Measurements from ENCODE around the gene CYFIP1. TPM values are rescaled to one million over a fixed set of nuclear protein-coding genes. Genes with fewer than 3 reads are reported as not detected.

CYFIP1 gene
- total RNA-seq, 1 experiment from 2014 or later = 79.2 TPM

DNA sequence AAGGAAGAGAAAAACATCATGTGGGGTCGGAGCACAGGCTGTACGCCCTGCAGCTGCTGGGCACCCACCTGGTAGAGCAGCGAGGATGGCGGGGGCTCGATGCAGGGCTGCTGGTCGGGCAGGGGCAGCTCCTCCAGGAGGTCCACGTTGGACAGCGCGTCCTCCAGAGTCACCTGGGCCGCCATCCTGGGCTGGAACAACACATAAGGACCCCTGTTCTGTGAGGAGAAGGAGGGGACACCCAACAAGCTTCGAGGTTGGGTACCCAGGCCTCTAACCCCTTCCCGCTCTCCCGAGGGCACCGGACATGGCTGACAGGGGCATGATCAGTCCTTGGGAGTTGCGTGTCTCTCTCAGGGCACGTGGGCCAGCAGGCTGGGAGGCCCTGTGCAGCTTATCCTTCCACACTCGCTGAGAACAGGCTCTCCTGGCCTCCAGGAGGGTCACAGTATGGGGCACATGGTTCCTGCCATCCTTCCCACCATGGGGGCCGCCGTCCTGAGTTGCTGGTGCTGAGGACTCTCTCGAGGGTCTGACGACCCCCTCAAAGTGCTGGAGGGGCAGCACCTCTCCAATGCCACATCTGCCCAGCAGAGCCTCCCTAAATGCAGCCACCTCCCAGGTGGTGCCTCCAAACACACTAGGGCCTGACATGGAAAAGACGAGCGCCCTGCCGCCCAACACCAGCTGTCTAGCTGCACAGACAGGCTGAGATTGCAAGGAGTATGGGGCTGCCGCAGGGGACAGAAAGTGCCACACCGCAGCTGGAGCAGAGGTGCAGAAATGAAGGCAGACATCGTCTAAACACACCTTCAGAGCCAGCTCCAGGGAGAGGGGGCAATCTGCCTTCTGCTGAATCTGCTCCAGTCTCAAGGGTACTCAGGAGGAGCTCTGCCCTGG is 32.8 kb downstream of the CYFIP1 start:
- no peak for DNase-seq (ENCODE audit: low spot score)
- ChIA-PET POLR2A (no interaction called here), CTCF (no interaction called here)
- Mint-ChIP-seq H3K27me3 (ENCODE audit: low read depth) (peaks cover 22% of the 10 kb centered on the region), H3K36me3 (peaks cover 12% of the 10 kb centered on the region), H3K4me3 (no peak overlapping the region), H3K4me1 (peaks cover 35% of the 10 kb centered on the region), H3K9me3 (no peaks in the 10 kb centered on the region), H3K27ac (no peak overlapping the region; the same call in 1 of the 2 replicates)
- ATAC-seq = no peak
- TF ChIP-seq JUN (CRISPR knock-in tag; IDR thresholded peaks at IDR 0.05) (no peak), GABPB1 (CRISPR knock-in tag; IDR thresholded peaks at IDR 0.05) (no peak), TEAD4 (CRISPR knock-in tag; IDR thresholded peaks at IDR 0.05) (no peak), MXD4 (CRISPR knock-in tag; IDR thresholded peaks at IDR 0.05; ENCODE audit: borderline replicate concordance) (no peak), FOXJ3 (CRISPR knock-in tag; IDR thresholded peaks at IDR 0.05; ENCODE audit: borderline replicate concordance) (no peak)
- TF ChIP-seq, protein P1, sequence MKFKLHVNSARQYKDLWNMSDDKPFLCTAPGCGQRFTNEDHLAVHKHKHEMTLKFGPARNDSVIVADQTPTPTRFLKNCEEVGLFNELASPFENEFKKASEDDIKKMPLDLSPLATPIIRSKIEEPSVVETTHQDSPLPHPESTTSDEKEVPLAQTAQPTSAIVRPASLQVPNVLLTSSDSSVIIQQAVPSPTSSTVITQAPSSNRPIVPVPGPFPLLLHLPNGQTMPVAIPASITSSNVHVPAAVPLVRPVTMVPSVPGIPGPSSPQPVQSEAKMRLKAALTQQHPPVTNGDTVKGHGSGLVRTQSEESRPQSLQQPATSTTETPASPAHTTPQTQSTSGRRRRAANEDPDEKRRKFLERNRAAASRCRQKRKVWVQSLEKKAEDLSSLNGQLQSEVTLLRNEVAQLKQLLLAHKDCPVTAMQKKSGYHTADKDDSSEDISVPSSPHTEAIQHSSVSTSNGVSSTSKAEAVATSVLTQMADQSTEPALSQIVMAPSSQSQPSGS (CRISPR knock-in tag; IDR thresholded peaks at IDR 0.05; ENCODE audit: borderline replicate concordance, low read depth) = no peak
- TF ChIP-seq, protein P2, sequence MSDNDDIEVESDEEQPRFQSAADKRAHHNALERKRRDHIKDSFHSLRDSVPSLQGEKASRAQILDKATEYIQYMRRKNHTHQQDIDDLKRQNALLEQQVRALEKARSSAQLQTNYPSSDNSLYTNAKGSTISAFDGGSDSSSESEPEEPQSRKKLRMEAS (CRISPR knock-in tag; IDR thresholded peaks at IDR 0.05) = no peak

DNA sequence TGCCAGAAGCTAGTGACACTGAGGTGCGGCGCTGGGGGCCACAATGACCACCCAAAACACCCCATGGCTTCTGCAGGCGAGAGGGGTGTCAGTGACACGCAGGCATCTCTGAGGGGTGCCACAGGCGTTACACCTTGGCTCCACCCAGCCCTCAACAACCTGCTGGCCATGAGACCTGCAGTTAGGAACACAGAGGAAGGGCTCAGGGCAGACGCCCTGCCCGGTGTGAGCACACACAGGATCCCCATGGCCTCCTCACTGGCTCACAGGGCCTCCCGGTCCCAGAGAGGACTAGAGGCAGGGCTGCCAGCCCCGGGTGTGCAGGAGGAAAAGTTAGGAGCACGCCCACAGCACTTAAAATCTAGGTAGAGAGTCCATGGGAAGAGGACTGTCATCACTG is 35.1 kb downstream of the CYFIP1 start:
- no peak overlapping the region for H3K4me3 Mint-ChIP-seq
- H3K27ac Mint-ChIP-seq = no peak overlapping the region
- H3K9me3 Mint-ChIP-seq = no peaks in the 10 kb centered on the region
- peaks cover 18% of the 10 kb centered on the region for H3K36me3 Mint-ChIP-seq
- POLR2A ChIA-PET = no interaction called here
- CTCF ChIA-PET = no interaction called here
- TF ChIP-seq KAT7 (CRISPR knock-in tag; IDR thresholded peaks at IDR 0.05; ENCODE audit: borderline replicate concordance) = no peak
- no peak for TF ChIP-seq HMGA2 (CRISPR knock-in tag; IDR thresholded peaks at IDR 0.05)
- no peak for TF ChIP-seq ZNF423 (CRISPR knock-in tag; IDR thresholded peaks at IDR 0.05)
- TF ChIP-seq, protein P3, sequence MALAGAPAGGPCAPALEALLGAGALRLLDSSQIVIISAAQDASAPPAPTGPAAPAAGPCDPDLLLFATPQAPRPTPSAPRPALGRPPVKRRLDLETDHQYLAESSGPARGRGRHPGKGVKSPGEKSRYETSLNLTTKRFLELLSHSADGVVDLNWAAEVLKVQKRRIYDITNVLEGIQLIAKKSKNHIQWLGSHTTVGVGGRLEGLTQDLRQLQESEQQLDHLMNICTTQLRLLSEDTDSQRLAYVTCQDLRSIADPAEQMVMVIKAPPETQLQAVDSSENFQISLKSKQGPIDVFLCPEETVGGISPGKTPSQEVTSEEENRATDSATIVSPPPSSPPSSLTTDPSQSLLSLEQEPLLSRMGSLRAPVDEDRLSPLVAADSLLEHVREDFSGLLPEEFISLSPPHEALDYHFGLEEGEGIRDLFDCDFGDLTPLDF (CRISPR knock-in tag; IDR thresholded peaks at IDR 0.05) = no peak
- TF ChIP-seq ELF4 (CRISPR knock-in tag; IDR thresholded peaks at IDR 0.05; ENCODE audit: low read depth) = no peak
- TF ChIP-seq, protein P1 (CRISPR knock-in tag; IDR thresholded peaks at IDR 0.05; ENCODE audit: borderline replicate concordance, low read depth) = no peak
- TF ChIP-seq, protein P4, sequence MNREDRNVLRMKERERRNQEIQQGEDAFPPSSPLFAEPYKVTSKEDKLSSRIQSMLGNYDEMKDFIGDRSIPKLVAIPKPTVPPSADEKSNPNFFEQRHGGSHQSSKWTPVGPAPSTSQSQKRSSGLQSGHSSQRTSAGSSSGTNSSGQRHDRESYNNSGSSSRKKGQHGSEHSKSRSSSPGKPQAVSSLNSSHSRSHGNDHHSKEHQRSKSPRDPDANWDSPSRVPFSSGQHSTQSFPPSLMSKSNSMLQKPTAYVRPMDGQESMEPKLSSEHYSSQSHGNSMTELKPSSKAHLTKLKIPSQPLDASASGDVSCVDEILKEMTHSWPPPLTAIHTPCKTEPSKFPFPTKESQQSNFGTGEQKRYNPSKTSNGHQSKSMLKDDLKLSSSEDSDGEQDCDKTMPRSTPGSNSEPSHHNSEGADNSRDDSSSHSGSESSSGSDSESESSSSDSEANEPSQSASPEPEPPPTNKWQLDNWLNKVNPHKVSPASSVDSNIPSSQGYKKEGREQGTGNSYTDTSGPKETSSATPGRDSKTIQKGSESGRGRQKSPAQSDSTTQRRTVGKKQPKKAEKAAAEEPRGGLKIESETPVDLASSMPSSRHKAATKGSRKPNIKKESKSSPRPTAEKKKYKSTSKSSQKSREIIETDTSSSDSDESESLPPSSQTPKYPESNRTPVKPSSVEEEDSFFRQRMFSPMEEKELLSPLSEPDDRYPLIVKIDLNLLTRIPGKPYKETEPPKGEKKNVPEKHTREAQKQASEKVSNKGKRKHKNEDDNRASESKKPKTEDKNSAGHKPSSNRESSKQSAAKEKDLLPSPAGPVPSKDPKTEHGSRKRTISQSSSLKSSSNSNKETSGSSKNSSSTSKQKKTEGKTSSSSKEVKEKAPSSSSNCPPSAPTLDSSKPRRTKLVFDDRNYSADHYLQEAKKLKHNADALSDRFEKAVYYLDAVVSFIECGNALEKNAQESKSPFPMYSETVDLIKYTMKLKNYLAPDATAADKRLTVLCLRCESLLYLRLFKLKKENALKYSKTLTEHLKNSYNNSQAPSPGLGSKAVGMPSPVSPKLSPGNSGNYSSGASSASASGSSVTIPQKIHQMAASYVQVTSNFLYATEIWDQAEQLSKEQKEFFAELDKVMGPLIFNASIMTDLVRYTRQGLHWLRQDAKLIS (CRISPR knock-in tag; IDR thresholded peaks at IDR 0.05; ENCODE audit: borderline replicate concordance) = no peak
- TF ChIP-seq ATF1 (CRISPR knock-in tag; IDR thresholded peaks at IDR 0.05) = no peak
- no peak for TF ChIP-seq RORB (CRISPR knock-in tag; IDR thresholded peaks at IDR 0.05)
- TF ChIP-seq, protein P5, sequence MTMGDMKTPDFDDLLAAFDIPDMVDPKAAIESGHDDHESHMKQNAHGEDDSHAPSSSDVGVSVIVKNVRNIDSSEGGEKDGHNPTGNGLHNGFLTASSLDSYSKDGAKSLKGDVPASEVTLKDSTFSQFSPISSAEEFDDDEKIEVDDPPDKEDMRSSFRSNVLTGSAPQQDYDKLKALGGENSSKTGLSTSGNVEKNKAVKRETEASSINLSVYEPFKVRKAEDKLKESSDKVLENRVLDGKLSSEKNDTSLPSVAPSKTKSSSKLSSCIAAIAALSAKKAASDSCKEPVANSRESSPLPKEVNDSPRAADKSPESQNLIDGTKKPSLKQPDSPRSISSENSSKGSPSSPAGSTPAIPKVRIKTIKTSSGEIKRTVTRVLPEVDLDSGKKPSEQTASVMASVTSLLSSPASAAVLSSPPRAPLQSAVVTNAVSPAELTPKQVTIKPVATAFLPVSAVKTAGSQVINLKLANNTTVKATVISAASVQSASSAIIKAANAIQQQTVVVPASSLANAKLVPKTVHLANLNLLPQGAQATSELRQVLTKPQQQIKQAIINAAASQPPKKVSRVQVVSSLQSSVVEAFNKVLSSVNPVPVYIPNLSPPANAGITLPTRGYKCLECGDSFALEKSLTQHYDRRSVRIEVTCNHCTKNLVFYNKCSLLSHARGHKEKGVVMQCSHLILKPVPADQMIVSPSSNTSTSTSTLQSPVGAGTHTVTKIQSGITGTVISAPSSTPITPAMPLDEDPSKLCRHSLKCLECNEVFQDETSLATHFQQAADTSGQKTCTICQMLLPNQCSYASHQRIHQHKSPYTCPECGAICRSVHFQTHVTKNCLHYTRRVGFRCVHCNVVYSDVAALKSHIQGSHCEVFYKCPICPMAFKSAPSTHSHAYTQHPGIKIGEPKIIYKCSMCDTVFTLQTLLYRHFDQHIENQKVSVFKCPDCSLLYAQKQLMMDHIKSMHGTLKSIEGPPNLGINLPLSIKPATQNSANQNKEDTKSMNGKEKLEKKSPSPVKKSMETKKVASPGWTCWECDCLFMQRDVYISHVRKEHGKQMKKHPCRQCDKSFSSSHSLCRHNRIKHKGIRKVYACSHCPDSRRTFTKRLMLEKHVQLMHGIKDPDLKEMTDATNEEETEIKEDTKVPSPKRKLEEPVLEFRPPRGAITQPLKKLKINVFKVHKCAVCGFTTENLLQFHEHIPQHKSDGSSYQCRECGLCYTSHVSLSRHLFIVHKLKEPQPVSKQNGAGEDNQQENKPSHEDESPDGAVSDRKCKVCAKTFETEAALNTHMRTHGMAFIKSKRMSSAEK (CRISPR knock-in tag; IDR thresholded peaks at IDR 0.05; ENCODE audit: borderline replicate concordance) = no peak
- TF ChIP-seq NR3C1 (CRISPR knock-in tag; conservative IDR thresholded peaks at IDR 0.05; ENCODE audit: low read depth) = no peak
- TF ChIP-seq, protein P6, sequence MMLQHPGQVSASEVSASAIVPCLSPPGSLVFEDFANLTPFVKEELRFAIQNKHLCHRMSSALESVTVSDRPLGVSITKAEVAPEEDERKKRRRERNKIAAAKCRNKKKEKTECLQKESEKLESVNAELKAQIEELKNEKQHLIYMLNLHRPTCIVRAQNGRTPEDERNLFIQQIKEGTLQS (CRISPR knock-in tag; conservative IDR thresholded peaks at IDR 0.05) = no peak
- no peak for TF ChIP-seq CREM (CRISPR knock-in tag; IDR thresholded peaks at IDR 0.05)
- H3K27me3 Mint-ChIP-seq (ENCODE audit: low read depth) = peaks cover 4% of the 10 kb centered on the region
- DNase-seq (ENCODE audit: low spot score) = no peak
- no peak for ATAC-seq
- peaks cover 27% of the 10 kb centered on the region for H3K4me1 Mint-ChIP-seq

All from WTC11 (cell line).